ENCODE measurements around the gene BCL7A.

Gene BCL7A

DNA sequence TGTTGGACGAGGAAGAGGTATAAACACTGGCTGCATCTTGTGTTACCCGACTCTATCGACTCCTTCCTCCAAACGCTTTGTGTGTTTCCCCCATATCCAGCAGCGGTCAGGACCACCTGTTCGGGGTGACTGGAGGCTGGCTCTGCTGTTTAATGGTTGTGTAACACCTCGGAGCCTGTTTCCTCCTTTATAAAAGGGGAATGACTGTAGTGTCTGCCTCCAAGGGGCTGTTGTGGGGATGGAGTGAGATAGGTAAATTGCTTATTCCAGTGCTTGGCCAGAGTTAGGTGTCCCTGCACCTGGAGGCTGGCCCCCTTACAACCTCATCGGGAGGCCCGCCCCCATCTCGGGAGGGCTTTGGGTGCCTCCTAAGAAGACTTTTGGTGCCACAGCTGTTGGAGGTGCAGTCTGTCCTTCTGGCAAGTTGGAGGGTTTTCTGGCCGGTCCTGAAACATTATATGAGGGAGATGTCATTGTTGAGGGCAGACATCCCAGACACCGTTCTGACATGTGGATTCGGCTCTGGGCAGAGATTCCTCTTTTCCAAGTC lies 57.9 kb downstream of the BCL7A start:
- DNase-seq: peak in 2 of 3 experiments; percentile 39 to 62

GRCh38 chr12:122080149-122081082 lies 58.7 kb downstream of the BCL7A start:
- peak in 2 of 3 experiments; percentile 35 to 65 for DNase-seq

GRCh38 chr12:122081083-122081696 lies 59.5 kb downstream of the BCL7A start:
- no peak for DNase-seq

GRCh38 chr12:122081697-122082221 lies 60.1 kb downstream of the BCL7A start:
- DNase-seq: peak in 1 of 3 experiments; percentile 28

DNA sequence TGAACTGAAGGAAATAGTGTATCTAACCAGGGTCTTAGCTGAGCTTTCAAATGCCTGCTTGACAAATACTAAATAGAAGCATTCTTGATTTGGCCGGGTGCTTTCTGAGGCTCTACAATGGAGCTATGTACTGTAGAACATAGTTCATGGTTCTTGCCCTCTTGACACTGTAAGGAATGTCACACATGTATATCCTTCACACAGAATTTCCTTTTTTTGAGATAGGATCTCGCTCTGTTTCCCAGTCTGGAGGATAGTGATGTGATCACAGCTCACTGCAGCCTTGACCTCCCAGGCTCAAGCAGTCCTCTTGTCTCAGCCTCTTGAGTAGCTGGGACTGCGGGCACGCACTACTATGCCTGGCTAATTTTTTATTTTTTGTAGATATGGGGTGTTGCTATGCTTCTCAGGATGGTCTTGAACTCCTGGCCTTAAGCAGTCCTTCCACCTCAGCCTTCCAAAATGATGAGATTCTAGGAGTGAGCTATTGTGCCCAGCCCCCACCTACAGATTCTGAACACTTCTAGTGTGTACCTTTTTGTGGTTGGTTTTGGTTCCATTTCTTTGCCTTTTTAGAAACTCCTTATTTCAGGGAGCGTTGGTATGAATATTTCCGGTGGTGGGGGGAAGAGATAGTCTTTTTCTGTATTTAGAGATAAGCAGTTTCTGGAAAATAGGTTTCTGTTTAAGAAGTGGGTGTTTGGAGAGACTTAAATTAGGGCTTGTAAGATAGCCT lies 61.1 kb downstream of the BCL7A start:
- DNase-seq: no peak

GRCh38 chr12:122084857-122085405 lies 63.2 kb downstream of the BCL7A start:
- DNase-seq: no peak

DNA sequence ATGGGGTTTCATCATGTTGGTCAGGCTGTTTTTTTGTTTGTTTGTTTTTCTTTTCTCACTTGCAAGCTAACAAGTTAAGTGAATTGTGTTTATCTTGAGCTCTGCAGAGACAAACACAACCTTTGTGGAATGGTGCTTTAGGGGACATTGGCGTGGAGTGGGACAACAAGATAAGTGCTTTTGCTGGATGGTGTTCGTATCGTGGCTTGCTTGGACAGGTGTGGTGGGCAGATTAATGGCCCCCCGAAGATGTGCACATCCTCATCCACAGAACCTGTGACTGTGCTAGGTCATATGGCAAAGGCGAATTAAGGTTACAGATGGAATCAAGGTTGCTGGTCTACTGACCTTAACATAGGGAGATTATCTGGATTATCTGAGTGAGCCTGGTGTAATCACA lies 63.9 kb downstream of the BCL7A start:
- no peak for DNase-seq

DNA sequence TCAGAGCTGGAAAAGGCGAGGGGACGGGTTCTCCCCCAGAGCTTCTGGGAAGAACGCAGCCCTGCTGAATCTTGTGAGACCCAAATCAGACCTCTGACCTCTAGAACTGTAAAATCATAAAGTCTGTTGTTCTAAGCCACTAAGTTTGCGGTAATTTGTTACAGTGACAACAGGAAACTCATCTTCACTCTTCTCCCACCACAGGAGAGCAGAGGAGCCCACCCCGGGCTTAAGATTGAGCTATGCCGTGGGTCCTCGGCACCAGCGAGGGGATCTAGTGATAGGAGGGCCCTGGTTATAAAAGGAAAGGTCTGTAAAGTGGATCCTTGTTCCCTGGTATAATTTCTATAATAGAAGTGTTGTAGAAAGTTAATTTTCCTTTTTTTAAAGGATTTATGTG lies 64.4 kb downstream of the BCL7A start:
- no peak for DNase-seq

GRCh38 chr12:122086641-122087285 lies 65.1 kb downstream of the BCL7A start:
- no peak for DNase-seq

DNA sequence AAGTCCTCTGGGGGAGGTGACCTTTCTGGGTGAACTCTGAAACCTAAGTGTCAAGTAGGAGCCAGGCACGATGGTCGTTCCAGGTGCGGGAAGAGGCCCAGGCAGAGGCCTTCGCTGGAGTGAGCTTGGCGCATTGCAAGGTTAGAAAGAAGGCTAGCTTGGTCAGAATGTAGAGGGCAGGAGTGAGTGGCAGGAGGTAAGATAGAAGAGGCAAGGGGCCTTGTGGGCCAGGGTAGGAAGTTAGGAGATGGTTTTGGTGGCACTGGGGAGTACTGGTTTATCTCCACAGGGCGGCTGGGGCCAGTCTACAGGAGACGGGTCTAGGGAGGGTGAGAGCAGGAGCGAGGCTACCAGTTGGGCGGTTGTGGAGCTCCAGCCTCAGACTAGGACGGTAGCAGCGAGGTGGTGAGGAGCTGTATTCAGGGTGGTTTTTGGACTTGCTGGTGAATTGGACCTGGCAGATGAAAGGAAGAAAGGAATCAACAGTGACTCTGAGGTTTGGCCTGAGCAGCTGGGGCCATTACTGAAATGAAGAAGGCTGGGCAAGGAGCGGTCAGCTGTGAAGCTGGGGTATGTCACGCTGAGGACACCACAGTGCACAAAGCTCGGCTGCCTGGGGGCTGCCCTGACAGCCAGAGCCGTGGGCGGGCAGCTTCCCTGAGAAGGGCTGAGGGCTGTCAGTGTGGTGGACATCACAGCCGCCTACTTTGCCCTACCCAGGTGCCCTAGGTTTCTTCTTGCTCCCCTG lies 65.9 kb downstream of the BCL7A start:
- no peak for DNase-seq

DNA sequence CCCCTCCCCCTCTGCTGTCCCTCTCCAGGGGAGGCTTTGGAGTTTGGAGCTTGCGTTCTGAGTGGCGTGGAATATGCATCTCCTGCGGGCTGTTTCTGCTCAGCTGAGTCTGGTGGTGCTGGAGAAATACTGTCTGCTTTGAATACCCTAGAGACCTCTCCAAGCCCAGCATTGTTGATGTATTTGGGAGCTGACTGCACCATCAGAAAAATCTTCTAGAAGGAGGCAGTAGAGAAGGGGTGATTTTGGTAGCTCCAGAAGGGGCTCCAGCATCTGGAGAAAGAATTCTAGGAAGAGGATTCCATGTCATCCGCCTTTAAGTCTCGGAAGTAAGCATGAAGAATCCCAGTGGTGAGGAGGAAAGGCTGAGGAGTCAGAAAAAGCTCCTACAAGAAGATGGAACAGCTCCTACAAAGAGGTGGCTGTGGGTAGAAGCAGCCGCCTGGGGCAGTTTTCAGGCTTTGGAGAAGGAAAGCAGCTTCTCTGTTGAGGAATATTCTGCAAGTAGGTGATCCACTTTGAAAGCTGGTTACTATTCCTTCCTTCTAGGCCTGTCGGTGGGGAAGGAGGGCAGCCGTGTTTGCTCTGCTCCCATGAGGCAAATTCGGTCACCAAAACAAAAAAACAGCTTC lies 66.6 kb downstream of the BCL7A start:
- DNase-seq: peak in 1 of 3 experiments; percentile 22

DNA sequence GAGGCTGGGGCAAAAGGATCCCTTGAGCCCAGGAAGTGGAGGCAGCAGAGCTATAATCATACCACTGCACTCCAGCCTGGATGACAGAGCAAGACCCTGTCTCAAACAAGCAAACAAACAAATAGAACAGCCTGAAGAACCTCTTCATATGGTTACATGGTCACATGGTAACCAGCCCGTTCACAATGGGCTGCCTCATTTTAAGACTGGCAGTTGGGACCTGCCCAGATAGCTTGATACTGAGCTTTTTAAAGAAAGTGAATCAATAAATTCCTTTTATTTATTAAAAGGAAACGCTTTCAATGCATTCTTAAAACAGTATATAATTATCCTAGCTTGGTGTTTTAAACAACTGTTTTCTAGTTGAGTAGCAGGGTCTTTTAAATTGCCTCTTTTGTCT lies 67.4 kb downstream of the BCL7A start:
- DNase-seq: peak in 1 of 3 experiments; percentile 29

DNA sequence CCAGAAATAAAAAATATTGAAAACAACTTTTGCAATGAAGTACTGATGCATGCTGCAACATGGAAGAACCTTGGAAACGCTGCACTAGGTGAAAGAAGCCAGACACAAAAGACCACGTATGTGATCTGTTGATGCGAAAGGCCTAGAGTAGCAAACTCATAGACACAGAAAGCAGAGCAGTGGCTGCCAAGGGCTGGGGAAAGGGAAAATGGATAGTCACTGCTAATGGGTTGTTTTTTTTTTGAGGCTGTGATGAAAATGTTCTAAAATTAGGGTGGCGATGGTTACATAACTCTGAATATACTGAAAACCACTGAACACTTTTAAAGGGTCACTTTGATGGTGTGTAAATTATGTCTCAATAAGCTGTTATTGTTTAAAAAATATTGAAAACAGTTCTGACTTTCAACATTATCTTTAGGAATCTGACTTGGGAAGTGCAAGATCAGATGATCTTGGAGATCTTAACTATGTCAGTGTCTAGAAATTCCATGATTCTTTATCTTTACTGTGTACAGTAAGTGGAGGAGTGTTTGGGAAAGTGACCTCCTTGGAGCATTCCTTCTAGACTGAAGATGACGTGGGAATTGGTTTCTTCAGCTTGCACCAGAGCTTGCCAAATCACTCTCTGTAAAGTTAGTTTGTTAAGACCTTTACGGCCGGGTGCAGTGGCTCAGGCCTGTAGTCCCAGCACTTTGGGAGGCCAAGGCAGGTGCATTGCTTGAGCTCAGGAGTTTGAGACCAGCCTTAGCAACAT lies 69.3 kb downstream of the BCL7A start:
- no peak for DNase-seq

GRCh38 chr12:122093098-122093883 lies 71.6 kb downstream of the BCL7A start:
- DNase-seq: no peak

GRCh38 chr12:122094137-122094734 lies 72.6 kb downstream of the BCL7A start:
- DNase-seq: no peak

DNA sequence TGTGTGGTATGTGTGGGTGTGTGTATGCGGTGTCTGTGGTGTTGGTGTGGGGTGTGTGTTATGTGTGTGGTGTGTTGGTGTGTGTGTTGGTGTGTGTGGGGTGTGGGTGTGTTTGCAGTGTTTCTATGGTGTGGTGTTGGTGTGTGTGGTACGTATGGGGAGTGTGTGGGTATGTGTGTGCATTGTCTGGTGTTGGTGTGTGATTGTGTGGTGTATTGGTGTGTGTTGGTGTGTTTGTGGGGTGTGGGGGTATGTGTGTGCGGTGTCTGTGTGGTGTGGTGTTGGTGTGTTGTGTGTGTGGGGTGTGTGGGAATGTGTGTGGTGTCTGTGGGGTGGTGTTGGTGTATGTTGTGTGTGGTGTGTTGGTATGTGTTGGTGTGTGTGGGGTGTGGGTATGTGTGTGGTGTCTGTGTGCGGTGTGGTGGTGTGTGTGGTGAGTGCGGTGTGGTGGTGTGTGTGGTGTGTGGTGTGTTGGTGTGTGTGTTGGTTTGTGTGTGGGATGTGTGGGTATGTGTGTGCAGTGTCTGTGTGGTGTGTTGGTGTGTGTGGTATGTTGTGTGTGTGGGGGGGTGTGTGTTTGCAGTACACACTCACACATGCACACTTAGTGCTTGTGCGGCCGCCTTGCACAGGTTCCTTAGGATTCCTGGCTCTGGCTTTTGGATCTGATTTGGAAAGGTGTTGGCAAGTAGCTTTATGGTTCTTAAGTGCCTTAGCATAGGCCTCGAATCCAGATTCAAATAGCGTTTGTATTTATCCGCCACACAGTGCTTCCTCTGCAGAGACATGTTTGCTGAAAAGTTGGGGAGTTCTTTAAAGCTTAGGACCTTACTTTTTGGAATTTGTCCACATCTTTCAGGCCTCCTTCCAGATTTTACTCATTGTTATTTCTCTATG lies 73.3 kb downstream of the BCL7A start:
- peak in 1 of 3 experiments; percentile 18 for DNase-seq

DNA sequence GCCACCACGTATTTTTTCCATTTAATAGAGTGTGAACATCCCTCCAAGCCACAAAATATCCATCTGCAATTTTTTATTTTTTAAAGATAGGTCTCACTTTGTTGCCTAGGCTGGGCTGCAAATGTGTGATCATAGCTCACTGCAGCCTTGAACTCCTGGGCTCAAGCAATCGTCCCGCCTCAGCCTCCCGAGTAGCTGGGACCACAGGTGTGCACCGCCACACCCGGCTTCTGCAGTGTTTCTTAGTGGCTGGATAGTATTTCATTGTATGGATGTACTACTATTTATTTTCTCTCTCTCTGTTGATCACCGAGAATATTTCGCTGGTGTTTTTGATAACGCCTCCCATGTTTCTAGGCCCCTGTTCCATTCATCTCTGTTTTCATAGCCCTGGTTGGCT lies 74.3 kb downstream of the BCL7A start:
- no peak for DNase-seq

Measured in NCI-H1417 (cell line).